HEK293 (cell line): Measurements from ENCODE around the gene PHF23.

ENCODE experiments used
- CTCF ChIA-PET: fragments of 350-600 bp; formaldehyde crosslinking; extraction: SDS; loops from one replicate; lab custom pipeline; 2021; ENCODE audit warnings: antibody characterized with exemption; lab: Yijun Ruan, JAX
- POLR2A ChIA-PET: fragments of 300-600 bp; formaldehyde crosslinking; extraction: SDS; loops from one replicate; lab custom pipeline; 2020; ENCODE audit warnings: antibody characterized with exemption, inconsistent platforms; lab: Yijun Ruan, JAX
- H3K27ac ChIP-seq: fragments of 200-500 bp; sonication (Bioruptor generic); 2 replicates; pipeline ENCODE4 v1.5.1; 2014; ENCODE audit warnings: low read depth, low read length, control low read depth, inconsistent platforms; ENCODE audit errors: extremely low read depth
- H3K36me3 ChIP-seq, 2 experiments: fragments of 200-500 bp in 1 of 2; sonication (Bioruptor generic) in 1 of 2; 1 replicate in 1 of 2; 2 replicates in 1 of 2; pipeline ENCODE4 v1.5.1; 2014 to 2017; ENCODE audit warnings: inconsistent platforms in 2 of 2, low read length in 2 of 2; ENCODE audit not compliant: control insufficient read depth in 2 of 2, insufficient read depth in 1 of 2
- H3K4me1 ChIP-seq: fragments of 200-500 bp; sonication (Bioruptor generic); 2 replicates; pipeline ENCODE4 v1.5.1; 2014; ENCODE audit warnings: mild to moderate bottlenecking, low read length, inconsistent platforms; ENCODE audit not compliant: control insufficient read depth, insufficient read depth
- H3K4me3 ChIP-seq: 2 replicates; pipeline ENCODE4 v1.5.1; 2011; ENCODE audit warnings: low read depth, mild to moderate bottlenecking, control low read depth, low read length, moderate library complexity
- H3K9me3 ChIP-seq: fragments of 200-500 bp; sonication (Bioruptor generic); 2 replicates; pipeline ENCODE4 v1.5.1; 2014; ENCODE audit warnings: low read depth, low read length, inconsistent platforms; ENCODE audit not compliant: control insufficient read depth, insufficient read depth
- GLIS2 ChIP-seq: fragments of 450-650 bp; formaldehyde crosslinking; IDR thresholded peaks from 2 replicates; pipeline ENCODE4 v1.5.1; 2016; ENCODE audit warnings: missing biosample characterization, missing genetic modification characterization
- HOXC10 ChIP-seq: sonication (generic); formaldehyde crosslinking; IDR thresholded peaks from 2 replicates; pipeline ENCODE4 v1.8.1; 2023; ENCODE audit warnings: mild to moderate bottlenecking, missing genetic modification reagents
- HOXD13 ChIP-seq: sonication (generic); formaldehyde crosslinking; IDR thresholded peaks from 2 replicates; pipeline ENCODE4 v1.8.0; 2022; ENCODE audit warnings: missing genetic modification reagents, borderline replicate concordance
- SALL2 ChIP-seq: fragments of 450-650 bp; formaldehyde crosslinking; IDR thresholded peaks from 2 replicates; pipeline ENCODE4 v1.5.0; 2017; ENCODE audit warnings: missing biosample characterization, mild to moderate bottlenecking, missing genetic modification characterization, borderline replicate concordance
- TCF7L2 ChIP-seq: IDR thresholded peaks from 2 replicates; pipeline ENCODE4 v1.6.1; 2011; ENCODE audit warnings: low read depth, mild to moderate bottlenecking, inconsistent platforms, low read length, moderate library complexity, borderline replicate concordance
- ZBTB17 ChIP-seq: fragments of 450-650 bp; formaldehyde crosslinking; IDR thresholded peaks from 2 replicates; pipeline ENCODE4 v1.5.1; 2016; ENCODE audit warnings: missing biosample characterization, missing genetic modification characterization
- ZBTB8A ChIP-seq: fragments of 450-650 bp; formaldehyde crosslinking; IDR thresholded peaks from 2 replicates; pipeline ENCODE4 v1.5.1; 2016; ENCODE audit warnings: missing biosample characterization, missing genetic modification characterization
- ZNF10 ChIP-seq: fragments of 450-650 bp; formaldehyde crosslinking; IDR thresholded peaks from 2 replicates; pipeline ENCODE4 v1.5.1; 2017; ENCODE audit warnings: missing biosample characterization, missing genetic modification characterization
- ZNF132 ChIP-seq: fragments of 450-650 bp; formaldehyde crosslinking; IDR thresholded peaks from 2 replicates; pipeline ENCODE4 v1.5.1; 2017; ENCODE audit warnings: missing biosample characterization, missing genetic modification characterization, borderline replicate concordance
- ZNF155 ChIP-seq: fragments of 450-650 bp; formaldehyde crosslinking; IDR thresholded peaks from 2 replicates; pipeline ENCODE4 v1.5.1; 2016; ENCODE audit warnings: missing biosample characterization, missing genetic modification characterization
- ZNF157 ChIP-seq: fragments of 450-650 bp; formaldehyde crosslinking; IDR thresholded peaks from 2 replicates; pipeline ENCODE4 v1.5.1; 2016; ENCODE audit warnings: missing biosample characterization, missing genetic modification characterization
- ZNF169 ChIP-seq: fragments of 450-650 bp; formaldehyde crosslinking; IDR thresholded peaks from 2 replicates; pipeline ENCODE4 v1.5.1; 2016; ENCODE audit warnings: missing biosample characterization, missing genetic modification characterization
- ZNF184 ChIP-seq: fragments of 450-650 bp; IDR thresholded peaks from 2 replicates; pipeline ENCODE4 v1.5.1; 2018; ENCODE audit warnings: missing biosample characterization, mild to moderate bottlenecking, missing genetic modification characterization
- ZNF341 ChIP-seq: fragments of 450-650 bp; formaldehyde crosslinking; IDR thresholded peaks from 2 replicates; pipeline ENCODE4; 2016; ENCODE audit warnings: low read depth, missing biosample characterization, missing genetic modification characterization
- ZNF394 ChIP-seq: fragments of 450-650 bp; formaldehyde crosslinking; IDR thresholded peaks from 2 replicates; pipeline ENCODE4 v1.5.1; 2016; ENCODE audit warnings: missing biosample characterization, missing genetic modification characterization, mild to moderate bottlenecking, moderate library complexity, borderline replicate concordance
- ZNF529 ChIP-seq: fragments of 450-650 bp; formaldehyde crosslinking; IDR thresholded peaks from 2 replicates; pipeline ENCODE4 v1.5.1; 2017; ENCODE audit warnings: missing genetic modification characterization, missing biosample characterization; ENCODE audit not compliant: insufficient replicate concordance
- ZNF626 ChIP-seq: fragments of 450-650 bp; sonication (Bioruptor Pico); formaldehyde crosslinking; IDR thresholded peaks from 2 replicates; pipeline ENCODE4 v1.5.1; 2018; ENCODE audit warnings: missing biosample characterization, missing genetic modification characterization, inconsistent platforms
- ZNF768 ChIP-seq: fragments of 450-650 bp; formaldehyde crosslinking; IDR thresholded peaks from 2 replicates; pipeline ENCODE4 v1.5.1; 2018; ENCODE audit warnings: missing biosample characterization, mild to moderate bottlenecking, missing genetic modification characterization
- ZSCAN23 ChIP-seq: fragments of 450-650 bp; formaldehyde crosslinking; IDR thresholded peaks from 2 replicates; pipeline ENCODE4 v1.5.1; 2016; ENCODE audit warnings: missing biosample characterization, missing genetic modification characterization
- TF ChIP-seq, protein P1 (sequence below): fragments of 450-650 bp; formaldehyde crosslinking; IDR thresholded peaks from 2 replicates; pipeline ENCODE4 v1.5.1; 2017; ENCODE audit warnings: missing biosample characterization, missing genetic modification characterization
- TF ChIP-seq, protein P2 (sequence below): fragments of 450-650 bp; formaldehyde crosslinking; IDR thresholded peaks from 2 replicates; pipeline ENCODE4 v1.5.1; 2016; ENCODE audit warnings: missing biosample characterization, missing genetic modification characterization
- TF ChIP-seq, protein P3 (sequence below): fragments of 450-650 bp; formaldehyde crosslinking; IDR thresholded peaks from 2 replicates; pipeline ENCODE4 v1.5.1; 2016; ENCODE audit warnings: missing biosample characterization, missing genetic modification characterization, low read depth
- TF ChIP-seq, protein P4 (sequence below): sonication (generic); formaldehyde crosslinking; IDR thresholded peaks from 2 replicates; pipeline ENCODE4 v1.8.1; 2022; ENCODE audit warnings: mild to moderate bottlenecking, moderate library complexity, missing genetic modification reagents
- TF ChIP-seq, protein P5 (sequence below): fragments of 450-650 bp; formaldehyde crosslinking; conservative IDR thresholded peaks from 2 replicates; pipeline ENCODE4 v1.5.1; 2016; ENCODE audit warnings: low read depth, missing biosample characterization, missing genetic modification characterization

PHF23 gene

DNA sequence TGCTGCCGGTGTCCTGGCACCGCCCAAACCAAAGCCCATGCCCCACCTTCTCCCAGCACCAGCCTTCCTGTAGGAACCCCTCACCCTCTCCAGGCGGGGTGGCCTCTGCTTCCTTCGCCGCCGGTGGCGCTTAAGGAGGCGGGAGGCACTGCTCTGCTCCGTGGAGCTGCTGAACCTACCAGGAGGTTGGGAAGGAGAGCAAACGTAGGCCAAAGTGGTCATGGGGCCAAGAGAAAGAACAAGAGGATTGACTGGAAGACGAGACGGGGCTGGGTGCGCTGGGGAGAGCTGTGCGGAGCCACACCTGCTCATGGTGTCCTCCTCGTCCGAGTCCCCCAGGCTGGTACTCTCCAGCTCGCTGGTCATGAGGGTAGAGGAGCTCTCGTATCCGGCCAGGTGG is 9.8 kb downstream of the PHF23 start (continued):
- TF ChIP-seq, protein P1, sequence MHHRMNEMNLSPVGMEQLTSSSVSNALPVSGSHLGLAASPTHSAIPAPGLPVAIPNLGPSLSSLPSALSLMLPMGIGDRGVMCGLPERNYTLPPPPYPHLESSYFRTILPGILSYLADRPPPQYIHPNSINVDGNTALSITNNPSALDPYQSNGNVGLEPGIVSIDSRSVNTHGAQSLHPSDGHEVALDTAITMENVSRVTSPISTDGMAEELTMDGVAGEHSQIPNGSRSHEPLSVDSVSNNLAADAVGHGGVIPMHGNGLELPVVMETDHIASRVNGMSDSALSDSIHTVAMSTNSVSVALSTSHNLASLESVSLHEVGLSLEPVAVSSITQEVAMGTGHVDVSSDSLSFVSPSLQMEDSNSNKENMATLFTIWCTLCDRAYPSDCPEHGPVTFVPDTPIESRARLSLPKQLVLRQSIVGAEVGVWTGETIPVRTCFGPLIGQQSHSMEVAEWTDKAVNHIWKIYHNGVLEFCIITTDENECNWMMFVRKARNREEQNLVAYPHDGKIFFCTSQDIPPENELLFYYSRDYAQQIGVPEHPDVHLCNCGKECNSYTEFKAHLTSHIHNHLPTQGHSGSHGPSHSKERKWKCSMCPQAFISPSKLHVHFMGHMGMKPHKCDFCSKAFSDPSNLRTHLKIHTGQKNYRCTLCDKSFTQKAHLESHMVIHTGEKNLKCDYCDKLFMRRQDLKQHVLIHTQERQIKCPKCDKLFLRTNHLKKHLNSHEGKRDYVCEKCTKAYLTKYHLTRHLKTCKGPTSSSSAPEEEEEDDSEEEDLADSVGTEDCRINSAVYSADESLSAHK (tag by site-specific recombination): no peak
- no peak for TF ChIP-seq ZNF529 (tag by site-specific recombination)
- no peak for TF ChIP-seq ZNF157
- TF ChIP-seq ZNF184 (tag by site-specific recombination): no peak
- no peak for TF ChIP-seq ZNF132 (tag by site-specific recombination)
- TF ChIP-seq HOXC10: no peak

DNA sequence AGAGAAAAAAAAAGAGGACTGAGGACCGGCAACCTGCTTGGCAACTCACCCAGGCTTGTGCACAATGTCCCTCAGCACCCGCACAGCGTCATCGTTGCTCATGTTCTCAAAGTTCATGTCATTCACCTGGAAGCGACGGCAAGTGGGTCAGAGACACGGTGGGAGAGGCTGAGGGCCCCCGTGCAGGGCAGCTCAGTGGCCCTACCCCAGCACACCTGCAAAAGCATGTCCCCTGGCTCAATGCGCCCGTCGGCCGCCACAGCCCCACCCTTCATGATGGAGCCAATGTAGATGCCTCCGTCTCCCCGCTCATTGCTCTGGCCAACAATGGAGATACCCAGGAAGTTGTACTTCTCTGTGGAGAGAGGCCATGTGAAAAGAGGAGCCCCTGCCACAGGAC is 10.3 kb downstream of the PHF23 start:
- CTCF ChIA-PET: no interaction called here
- Histone ChIP-seq H3K4me1 (no peaks in the 10 kb centered on the region), H3K9me3 (no peaks in the 10 kb centered on the region), H3K36me3 (peaks cover 18 to 76% of the 10 kb centered on the region in 2 experiments), H3K27ac (no peak overlapping the region), H3K4me3 (no peak overlapping the region)
- POLR2A ChIA-PET: no interaction called here
- TF ChIP-seq HOXD13: no peak
- TF ChIP-seq, protein P2, sequence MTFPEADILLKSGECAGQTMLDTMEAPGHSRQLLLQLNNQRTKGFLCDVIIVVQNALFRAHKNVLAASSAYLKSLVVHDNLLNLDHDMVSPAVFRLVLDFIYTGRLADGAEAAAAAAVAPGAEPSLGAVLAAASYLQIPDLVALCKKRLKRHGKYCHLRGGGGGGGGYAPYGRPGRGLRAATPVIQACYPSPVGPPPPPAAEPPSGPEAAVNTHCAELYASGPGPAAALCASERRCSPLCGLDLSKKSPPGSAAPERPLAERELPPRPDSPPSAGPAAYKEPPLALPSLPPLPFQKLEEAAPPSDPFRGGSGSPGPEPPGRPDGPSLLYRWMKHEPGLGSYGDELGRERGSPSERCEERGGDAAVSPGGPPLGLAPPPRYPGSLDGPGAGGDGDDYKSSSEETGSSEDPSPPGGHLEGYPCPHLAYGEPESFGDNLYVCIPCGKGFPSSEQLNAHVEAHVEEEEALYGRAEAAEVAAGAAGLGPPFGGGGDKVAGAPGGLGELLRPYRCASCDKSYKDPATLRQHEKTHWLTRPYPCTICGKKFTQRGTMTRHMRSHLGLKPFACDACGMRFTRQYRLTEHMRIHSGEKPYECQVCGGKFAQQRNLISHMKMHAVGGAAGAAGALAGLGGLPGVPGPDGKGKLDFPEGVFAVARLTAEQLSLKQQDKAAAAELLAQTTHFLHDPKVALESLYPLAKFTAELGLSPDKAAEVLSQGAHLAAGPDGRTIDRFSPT: no peak
- TF ChIP-seq, protein P3, sequence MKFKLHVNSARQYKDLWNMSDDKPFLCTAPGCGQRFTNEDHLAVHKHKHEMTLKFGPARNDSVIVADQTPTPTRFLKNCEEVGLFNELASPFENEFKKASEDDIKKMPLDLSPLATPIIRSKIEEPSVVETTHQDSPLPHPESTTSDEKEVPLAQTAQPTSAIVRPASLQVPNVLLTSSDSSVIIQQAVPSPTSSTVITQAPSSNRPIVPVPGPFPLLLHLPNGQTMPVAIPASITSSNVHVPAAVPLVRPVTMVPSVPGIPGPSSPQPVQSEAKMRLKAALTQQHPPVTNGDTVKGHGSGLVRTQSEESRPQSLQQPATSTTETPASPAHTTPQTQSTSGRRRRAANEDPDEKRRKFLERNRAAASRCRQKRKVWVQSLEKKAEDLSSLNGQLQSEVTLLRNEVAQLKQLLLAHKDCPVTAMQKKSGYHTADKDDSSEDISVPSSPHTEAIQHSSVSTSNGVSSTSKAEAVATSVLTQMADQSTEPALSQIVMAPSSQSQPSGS: no peak
- no peak for TF ChIP-seq ZNF626 (tag by site-specific recombination)
- no peak for TF ChIP-seq ZNF768 (tag by site-specific recombination)
- TF ChIP-seq ZNF394 (tag by site-specific recombination): no peak
- TF ChIP-seq ZBTB8A (tag by site-specific recombination): no peak
- TF ChIP-seq ZNF341 (tag by site-specific recombination): no peak
- TF ChIP-seq TCF7L2: no peak
- no peak for TF ChIP-seq SALL2 (tag by site-specific recombination)
- TF ChIP-seq, protein P4, sequence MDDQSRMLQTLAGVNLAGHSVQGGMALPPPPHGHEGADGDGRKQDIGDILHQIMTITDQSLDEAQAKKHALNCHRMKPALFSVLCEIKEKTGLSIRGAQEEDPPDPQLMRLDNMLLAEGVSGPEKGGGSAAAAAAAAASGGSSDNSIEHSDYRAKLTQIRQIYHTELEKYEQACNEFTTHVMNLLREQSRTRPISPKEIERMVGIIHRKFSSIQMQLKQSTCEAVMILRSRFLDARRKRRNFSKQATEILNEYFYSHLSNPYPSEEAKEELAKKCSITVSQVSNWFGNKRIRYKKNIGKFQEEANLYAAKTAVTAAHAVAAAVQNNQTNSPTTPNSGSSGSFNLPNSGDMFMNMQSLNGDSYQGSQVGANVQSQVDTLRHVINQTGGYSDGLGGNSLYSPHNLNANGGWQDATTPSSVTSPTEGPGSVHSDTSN (CRISPR knock-in tag): no peak
- TF ChIP-seq ZBTB17: no peak
- no peak for TF ChIP-seq ZNF10 (tag by site-specific recombination)
- TF ChIP-seq, protein P5, sequence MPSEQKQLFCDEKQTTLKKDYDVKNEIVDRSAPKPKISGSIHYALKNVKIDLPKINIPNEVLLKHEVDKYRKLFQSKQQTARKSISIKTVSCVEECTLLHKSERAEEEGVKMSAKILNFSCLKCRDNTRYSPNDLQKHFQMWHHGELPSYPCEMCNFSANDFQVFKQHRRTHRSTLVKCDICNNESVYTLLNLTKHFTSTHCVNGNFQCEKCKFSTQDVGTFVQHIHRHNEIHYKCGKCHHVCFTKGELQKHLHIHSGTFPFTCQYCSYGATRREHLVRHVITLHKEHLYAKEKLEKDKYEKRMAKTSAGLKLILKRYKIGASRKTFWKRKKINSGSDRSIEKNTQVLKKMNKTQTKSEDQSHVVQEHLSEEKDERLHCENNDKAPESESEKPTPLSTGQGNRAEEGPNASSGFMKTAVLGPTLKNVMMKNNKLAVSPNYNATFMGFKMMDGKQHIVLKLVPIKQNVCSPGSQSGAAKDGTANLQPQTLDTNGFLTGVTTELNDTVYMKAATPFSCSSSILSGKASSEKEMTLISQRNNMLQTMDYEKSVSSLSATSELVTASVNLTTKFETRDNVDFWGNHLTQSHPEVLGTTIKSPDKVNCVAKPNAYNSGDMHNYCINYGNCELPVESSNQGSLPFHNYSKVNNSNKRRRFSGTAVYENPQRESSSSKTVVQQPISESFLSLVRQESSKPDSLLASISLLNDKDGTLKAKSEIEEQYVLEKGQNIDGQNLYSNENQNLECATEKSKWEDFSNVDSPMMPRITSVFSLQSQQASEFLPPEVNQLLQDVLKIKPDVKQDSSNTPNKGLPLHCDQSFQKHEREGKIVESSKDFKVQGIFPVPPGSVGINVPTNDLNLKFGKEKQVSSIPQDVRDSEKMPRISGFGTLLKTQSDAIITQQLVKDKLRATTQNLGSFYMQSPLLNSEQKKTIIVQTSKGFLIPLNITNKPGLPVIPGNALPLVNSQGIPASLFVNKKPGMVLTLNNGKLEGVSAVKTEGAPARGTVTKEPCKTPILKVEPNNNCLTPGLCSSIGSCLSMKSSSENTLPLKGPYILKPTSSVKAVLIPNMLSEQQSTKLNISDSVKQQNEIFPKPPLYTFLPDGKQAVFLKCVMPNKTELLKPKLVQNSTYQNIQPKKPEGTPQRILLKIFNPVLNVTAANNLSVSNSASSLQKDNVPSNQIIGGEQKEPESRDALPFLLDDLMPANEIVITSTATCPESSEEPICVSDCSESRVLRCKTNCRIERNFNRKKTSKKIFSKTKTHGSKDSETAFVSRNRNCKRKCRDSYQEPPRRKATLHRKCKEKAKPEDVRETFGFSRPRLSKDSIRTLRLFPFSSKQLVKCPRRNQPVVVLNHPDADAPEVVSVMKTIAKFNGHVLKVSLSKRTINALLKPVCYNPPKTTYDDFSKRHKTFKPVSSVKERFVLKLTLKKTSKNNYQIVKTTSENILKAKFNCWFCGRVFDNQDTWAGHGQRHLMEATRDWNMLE (tag by site-specific recombination): no peak
- TF ChIP-seq ZNF155 (tag by site-specific recombination): no peak
- no peak for TF ChIP-seq ZSCAN23 (tag by site-specific recombination)
- TF ChIP-seq ZNF169 (tag by site-specific recombination): no peak
- TF ChIP-seq GLIS2 (tag by site-specific recombination): no peak
